Stimulated activated naive CD8-positive, alpha-beta T cell treated with anti-CD3 and anti-CD28 coated beads, Interleukin-15, amount 100 ng/mL, for 72 hours (primary cell): ENCODE results near the gene GZMH.
"Not testable (repeated sequence)": the region's sequence is repeated elsewhere in the genome, so short reads cannot be mapped to it uniquely, and the experiment has no call there.

ENCODE experiments used
- ATAC-seq: fragments of 150-1000 bp; cut with Tn5 transposase; 2 replicates; pipeline ENCODE4 v1.10.0; 2021; ENCODE audit warnings: mild to moderate bottlenecking, moderate library complexity
- DNase-seq, 2 donors: peaks; one replicate each; pipeline ENCODE4 v3.0.0; 2021 to 2022
- H3K27ac Mint-ChIP-seq, 2 donors: one replicate each; pipeline ENCODE4 v1.8.0; 2022; ENCODE audit warnings: mild to moderate bottlenecking in 2 of 2, mixed read lengths in 2 of 2, moderate library complexity in 2 of 2
- H3K27me3 Mint-ChIP-seq: one replicate; pipeline ENCODE4 v1.8.0; 2022; ENCODE audit warnings: mixed read lengths
- H3K4me1 Mint-ChIP-seq: one replicate; pipeline ENCODE4 v1.8.0; 2022; ENCODE audit warnings: mild to moderate bottlenecking, mixed read lengths
- H3K4me3 Mint-ChIP-seq, 2 donors: one replicate each; pipeline ENCODE4 v1.8.0; 2022; ENCODE audit warnings: mild to moderate bottlenecking in 2 of 2, mixed read lengths in 2 of 2, moderate library complexity in 1 of 2
- H3K9me3 Mint-ChIP-seq, 2 donors: one replicate each; pipeline ENCODE4 v1.8.0; 2022; ENCODE audit warnings: mixed read lengths in 2 of 2

GZMH gene

DNA sequence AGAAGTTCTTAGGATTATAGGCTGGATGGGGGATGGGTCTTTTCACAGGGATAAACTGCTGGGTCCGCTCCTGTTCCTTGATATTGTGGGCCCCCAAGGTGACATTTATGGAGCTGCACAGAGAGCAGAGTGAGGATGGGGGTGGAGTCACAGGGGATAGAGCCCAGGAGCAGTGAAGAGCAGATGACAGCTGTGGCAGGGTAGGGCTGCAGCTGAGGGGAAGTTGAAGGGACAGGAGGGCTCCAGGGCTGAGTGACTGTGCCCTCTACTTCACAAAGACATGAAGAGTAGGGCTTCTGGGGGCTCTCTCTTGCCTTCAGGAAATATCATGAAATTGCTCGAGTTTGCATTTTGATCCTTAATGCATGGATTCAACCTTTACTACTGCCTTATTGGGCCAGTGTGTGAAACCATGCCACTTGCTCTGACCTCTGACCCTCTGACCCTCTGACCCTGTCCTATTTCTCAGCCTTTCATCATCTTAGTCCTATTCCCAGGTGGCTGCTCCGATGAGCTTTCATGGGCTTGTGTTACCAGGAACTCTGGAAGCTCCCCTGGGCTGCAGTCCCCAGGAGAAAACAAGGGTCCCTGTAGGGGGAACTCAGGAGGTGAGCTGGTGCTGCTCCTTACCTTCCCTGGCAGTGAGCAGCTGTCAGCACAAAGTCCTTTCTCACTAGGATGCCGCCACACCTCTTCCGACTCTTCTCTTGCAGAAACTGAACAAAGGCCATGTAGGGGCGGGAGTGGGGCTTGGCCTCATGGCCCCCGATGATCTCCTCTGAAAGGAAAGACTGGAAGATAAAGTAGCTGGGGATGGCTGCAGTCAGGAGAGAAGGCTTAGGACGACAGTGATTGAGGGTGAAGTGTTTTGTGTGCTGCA is 1.6 kb downstream of the GZMH start:
- Mint-ChIP-seq H3K27me3 (no peaks in the 10 kb centered on the region), H3K4me1 (peaks cover 68% of the 10 kb centered on the region)
- peak; percentile 36 for ATAC-seq

DNA sequence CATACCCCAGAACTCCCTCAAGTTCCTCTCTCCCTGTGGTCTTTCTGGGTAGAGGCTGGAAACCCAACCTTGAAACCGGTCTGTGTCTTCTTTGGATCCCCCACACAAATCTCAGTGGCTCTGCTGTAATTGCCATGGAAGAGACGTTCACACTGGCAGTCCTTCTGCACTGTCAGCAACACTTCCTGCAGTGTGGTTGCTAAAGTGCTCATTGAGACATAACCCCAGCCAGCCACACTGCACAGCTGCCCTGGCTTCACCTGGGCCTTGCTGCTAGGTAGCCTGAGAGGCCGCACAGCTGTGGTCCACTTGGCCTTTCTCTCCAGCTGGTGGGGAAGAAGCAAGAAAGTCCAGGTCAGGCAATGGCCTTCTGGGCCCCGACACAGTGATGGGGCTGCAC is 2.4 kb downstream of the GZMH start:
- no peaks in the 10 kb centered on the region for H3K27me3 Mint-ChIP-seq
- DNase-seq (no peak), ATAC-seq (peak; percentile 29)
- peaks cover 0 to under 1% of the 10 kb centered on the region in 2 donors for H3K9me3 Mint-ChIP-seq
- peak overlapping the region; percentile 84 to 92 for H3K4me3 Mint-ChIP-seq
- H3K27ac Mint-ChIP-seq: peak overlapping the region in 1 of 2 donors; percentile 84
- peaks cover 60% of the 10 kb centered on the region for H3K4me1 Mint-ChIP-seq

More for the DNA sequence above, 1.6 kb downstream of the GZMH start:
- DNase-seq: no peak
- peaks cover 0 to 8% of the 10 kb centered on the region in 2 donors for H3K9me3 Mint-ChIP-seq
- H3K27ac Mint-ChIP-seq: peak overlapping the region in 1 of 2 donors; percentile 84
- H3K4me3 Mint-ChIP-seq: peak overlapping the region; percentile 84 to 92

DNA sequence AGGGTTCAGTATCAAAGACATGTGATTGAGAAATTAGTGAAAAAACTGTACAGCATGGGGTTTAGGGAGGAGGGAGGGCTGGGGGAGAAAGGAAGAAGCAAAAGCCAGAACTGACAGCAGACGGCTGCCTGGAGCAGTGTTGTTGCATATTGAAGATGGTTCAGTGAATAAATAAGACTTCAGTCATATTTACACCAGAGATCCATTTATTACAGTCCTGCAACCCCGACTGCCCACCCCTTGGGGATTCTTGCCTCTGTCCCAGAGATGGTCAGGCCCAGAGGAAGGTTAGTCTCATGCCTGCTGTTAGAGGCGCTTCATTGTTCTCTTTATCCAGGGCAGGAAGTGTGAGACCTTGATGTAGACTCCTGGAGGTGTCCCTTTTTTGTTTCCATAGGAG is 3.2 kb downstream of the GZMH start:
- peak overlapping the region; percentile 84 to 92 for H3K4me3 Mint-ChIP-seq
- peaks cover 55% of the 10 kb centered on the region for H3K4me1 Mint-ChIP-seq
- DNase-seq: no peak
- no peak for ATAC-seq
- peak overlapping the region in 1 of 2 donors; percentile 95 for H3K27ac Mint-ChIP-seq
- no peaks in the 10 kb centered on the region for H3K9me3 Mint-ChIP-seq
- H3K27me3 Mint-ChIP-seq: no peaks in the 10 kb centered on the region

DNA sequence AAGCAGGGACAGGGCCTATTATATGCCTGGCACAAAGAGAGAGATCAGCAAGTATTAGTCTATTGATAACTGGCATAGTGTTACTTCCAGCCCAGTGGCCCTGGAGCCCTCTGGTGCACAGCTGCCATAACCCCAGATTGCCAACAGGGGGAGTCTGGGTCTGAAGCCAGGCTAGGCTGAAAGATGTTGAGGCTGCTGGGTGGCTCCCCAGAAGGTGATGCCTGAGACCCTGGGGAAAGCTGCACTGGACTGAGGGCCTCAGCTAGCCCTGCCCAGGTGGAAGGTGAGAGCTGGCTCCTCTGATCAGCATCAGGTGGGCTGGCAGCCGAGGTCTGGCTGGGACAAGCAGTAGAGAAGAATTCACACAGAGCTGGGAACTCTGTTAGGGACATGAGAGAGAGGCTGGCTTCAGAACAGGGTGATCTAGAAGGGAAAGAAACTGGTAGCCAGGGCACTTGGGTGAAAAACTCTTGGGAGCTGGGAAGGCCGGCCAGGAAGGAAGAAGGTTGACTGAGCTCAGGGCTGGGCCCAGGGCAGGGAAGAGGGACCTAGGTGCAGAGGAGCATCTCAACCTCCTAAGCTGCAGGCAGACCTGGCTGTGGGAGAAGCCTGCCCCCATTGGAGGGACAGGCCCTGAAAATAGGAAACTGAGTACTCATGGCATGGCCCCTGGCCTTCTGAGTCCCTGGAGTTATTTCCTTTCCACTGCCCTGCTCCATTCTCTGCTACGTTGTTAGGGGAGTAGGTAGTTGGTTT is 3.9 kb downstream of the GZMH start:
- Mint-ChIP-seq H3K4me3 (peak overlapping the region; percentile 84 to 92), H3K27ac (peak overlapping the region; percentile 86 to 95), H3K9me3 (peaks cover 0 to 4% of the 10 kb centered on the region in 2 donors), H3K27me3 (peaks cover 5% of the 10 kb centered on the region), H3K4me1 (peaks cover 54% of the 10 kb centered on the region)
- peak; percentile 75 to 80 for DNase-seq
- peak; percentile 84 for ATAC-seq

DNA sequence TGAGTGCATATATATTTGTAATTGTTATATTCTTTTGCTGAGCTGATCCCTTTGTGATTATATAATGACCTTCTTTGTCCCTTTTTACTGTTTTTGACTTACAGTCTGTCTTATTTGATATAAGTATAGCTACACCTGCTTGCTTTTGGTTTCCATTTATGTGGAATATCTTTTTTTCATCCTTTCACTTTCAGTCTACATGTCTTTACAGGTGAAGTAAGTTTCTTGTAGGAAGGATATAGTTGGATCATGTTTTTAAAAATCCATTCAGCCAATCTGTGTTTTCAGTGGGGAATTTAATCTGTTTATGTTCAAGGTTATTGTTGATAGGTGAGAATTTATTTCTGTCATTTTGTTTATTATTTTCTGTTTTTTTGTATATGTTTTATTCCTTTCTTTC is 12.1 kb downstream of the GZMH start:
- Mint-ChIP-seq H3K4me3 (no peak overlapping the region), H3K27ac (no peak overlapping the region), H3K27me3 (peaks cover 25% of the 10 kb centered on the region), H3K4me1 (peaks cover 9% of the 10 kb centered on the region), H3K9me3 (peaks cover 38 to 64% of the 10 kb centered on the region in 2 donors)
- no peak for DNase-seq
- no peak for ATAC-seq

DNA sequence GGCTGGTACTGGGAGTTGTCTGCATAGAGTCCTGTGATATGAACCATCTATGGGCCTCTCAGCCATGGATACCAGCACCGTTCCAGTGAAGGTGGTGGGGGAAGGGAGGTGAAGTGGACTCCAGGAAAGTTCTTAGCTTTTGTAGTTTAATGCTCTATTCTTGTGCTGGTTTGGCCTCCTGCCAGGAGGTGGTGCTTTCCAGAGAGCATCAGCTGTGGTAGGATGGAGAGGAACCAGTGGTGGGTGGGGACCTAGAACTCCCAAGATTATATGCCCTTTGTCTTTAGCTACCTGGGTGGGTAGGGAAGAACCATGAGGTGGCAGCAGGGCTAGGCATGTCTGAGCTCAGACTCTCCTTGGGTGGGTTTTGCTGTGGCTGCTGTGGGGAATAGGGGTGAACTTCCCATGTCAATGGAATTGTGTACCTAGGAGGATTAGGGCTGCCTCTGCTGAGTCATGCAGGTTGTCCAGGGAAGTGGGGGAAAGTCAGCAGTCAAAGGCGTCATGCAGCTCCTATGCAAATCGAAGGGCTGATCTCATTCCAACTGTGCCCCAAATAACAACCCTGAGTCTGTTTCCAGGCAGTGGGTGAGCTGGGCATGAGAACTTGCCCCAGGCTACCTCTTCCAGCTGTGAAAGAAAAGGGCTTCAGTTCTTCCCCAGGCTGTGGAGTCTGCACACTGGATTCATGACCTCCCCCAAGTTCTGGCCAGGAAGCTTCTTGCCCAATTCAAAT is 14.2 kb downstream of the GZMH start:
- H3K9me3 Mint-ChIP-seq: peaks cover 47 to 68% of the 10 kb centered on the region in 2 donors
- no peak for ATAC-seq
- H3K27me3 Mint-ChIP-seq: peaks cover 29% of the 10 kb centered on the region
- DNase-seq: no peak
- H3K4me3 Mint-ChIP-seq: no peak overlapping the region
- H3K4me1 Mint-ChIP-seq: peaks cover 9% of the 10 kb centered on the region
- H3K27ac Mint-ChIP-seq: no peak overlapping the region

DNA sequence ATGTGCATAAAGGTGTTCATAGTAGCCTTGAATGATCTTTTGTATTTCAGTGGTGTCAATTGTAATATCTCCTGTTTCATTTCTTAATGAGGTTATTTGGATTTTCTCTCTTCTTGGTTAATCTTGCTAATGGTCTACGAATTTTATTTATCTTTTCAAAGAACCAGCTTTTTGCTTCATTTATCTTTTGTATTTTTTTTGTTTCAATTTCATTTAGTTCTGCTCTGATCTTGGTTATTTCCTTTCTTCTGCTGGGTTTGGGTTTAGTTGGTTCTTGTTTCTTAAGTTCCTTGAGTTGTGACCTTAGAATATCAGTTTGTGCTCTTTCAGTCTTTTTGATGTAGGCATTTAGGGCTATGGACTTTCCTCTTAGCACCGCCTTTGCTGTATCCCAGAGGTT is 18.5 kb downstream of the GZMH start:
- H3K27me3 Mint-ChIP-seq: peaks cover 34% of the 10 kb centered on the region
- H3K27ac Mint-ChIP-seq, DNase-seq, H3K4me1 Mint-ChIP-seq, H3K4me3 Mint-ChIP-seq, ATAC-seq: not testable (repeated sequence)
- peaks cover 37 to 60% of the 10 kb centered on the region in 2 donors for H3K9me3 Mint-ChIP-seq

DNA sequence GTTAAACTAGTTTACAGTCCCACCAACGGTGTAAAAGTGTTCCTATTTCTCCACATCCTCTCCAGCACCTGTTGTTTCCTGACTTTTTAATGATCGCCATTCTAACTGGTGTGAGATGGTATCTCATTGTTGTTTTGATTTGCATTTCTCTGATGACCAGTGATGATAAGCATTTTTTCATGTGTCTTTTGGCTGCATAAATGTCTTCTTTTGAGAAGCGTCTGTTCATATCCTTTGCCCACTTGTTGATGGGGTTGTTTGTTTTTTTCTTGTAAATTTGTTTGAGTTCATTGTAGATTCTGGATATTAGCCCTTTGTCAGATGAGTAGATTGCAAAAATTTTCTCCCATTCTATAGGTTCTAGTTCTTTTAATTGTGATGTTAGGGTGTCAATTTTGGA is 25.1 kb downstream of the GZMH start:
- not testable (repeated sequence) for H3K4me1 Mint-ChIP-seq, H3K27ac Mint-ChIP-seq, DNase-seq, H3K4me3 Mint-ChIP-seq, ATAC-seq, H3K27me3 Mint-ChIP-seq
- H3K9me3 Mint-ChIP-seq: peaks cover 23 to 36% of the 10 kb centered on the region in 2 donors

DNA sequence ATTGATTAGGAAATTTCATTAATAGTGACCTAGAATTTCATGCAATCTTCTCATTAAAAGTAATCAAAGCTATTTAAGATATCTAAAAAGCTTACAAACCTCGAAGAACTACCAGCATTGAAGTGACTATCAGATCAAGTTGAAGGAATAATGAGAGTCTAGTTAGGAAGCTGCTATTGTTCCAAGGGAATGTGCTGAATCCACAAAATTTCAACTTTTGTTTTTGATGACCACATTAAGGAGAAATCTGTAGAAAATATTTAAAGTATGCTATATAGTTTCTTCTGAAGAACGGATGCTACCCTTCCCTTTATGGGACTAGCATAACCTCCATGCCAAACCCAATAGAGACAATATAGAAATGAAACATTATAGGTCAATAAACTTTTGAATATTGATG is 30.9 kb downstream of the GZMH start:
- H3K27ac Mint-ChIP-seq: no peak overlapping the region
- ATAC-seq: no peak
- no peaks in the 10 kb centered on the region for H3K27me3 Mint-ChIP-seq
- no peaks in the 10 kb centered on the region for H3K9me3 Mint-ChIP-seq
- no peak overlapping the region for H3K4me3 Mint-ChIP-seq
- H3K4me1 Mint-ChIP-seq: no peaks in the 10 kb centered on the region
- no peak for DNase-seq

DNA sequence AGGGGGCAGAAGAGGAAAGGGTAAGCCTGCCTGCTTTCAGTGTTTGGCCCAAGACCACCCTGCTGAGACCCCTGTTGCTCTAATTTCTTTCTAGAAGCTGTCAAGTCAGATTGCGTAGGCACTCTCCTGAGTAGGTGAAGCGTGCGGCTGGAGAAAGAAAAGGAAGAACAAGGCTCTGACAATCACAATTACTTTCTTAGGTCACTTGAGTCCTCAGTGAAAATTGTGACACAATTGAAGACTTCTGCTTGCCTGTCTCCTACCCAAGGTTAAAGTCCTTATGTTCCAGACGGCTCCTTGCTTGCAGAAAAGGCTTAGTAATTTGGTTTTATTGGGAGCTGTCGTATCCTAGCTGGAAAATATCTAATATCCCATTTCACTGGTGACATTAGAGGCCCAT is 32.7 kb downstream of the GZMH start:
- H3K9me3 Mint-ChIP-seq: no peaks in the 10 kb centered on the region
- H3K4me1 Mint-ChIP-seq: no peaks in the 10 kb centered on the region
- DNase-seq (no peak), ATAC-seq (no peak)
- no peak overlapping the region for H3K4me3 Mint-ChIP-seq
- H3K27ac Mint-ChIP-seq: no peak overlapping the region
- no peaks in the 10 kb centered on the region for H3K27me3 Mint-ChIP-seq

DNA sequence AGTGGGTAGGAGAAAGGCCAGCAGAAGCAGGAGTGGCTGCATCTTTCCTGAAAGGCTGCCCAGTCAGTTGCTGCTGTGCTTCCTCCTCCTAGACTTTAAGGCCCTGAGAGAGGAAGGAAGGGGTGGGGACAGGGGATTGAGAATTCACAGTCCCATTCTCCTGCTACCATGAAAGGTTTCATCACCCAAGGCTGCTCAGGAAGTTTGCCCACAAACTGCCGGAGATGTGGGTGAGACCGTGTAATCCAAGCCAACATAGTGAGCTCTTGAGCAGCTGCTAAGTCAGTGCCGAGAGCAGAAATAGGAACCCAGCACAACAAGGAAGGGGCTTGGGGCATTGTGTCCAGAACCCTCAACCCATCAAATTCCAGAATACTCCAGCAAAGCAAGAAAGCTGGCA is 33.3 kb downstream of the GZMH start, which contains the start of gene CTSG:
TSS of gene CTSG (minus strand) at position 69 of the 400 bp plus-strand sequence. CDS start at position 42, 27 bp downstream.
- DNase-seq (no peak), ATAC-seq (no peak)
- no peaks in the 10 kb centered on the region for H3K27me3 Mint-ChIP-seq
- H3K27ac Mint-ChIP-seq: peak within 1 kb of the TSS in 1 of 2 donors; percentile 67
- H3K9me3 Mint-ChIP-seq: no peaks in the 10 kb centered on the region
- H3K4me3 Mint-ChIP-seq: no peak within 1 kb of the TSS
- H3K4me1 Mint-ChIP-seq: no peaks in the 10 kb centered on the region

DNA sequence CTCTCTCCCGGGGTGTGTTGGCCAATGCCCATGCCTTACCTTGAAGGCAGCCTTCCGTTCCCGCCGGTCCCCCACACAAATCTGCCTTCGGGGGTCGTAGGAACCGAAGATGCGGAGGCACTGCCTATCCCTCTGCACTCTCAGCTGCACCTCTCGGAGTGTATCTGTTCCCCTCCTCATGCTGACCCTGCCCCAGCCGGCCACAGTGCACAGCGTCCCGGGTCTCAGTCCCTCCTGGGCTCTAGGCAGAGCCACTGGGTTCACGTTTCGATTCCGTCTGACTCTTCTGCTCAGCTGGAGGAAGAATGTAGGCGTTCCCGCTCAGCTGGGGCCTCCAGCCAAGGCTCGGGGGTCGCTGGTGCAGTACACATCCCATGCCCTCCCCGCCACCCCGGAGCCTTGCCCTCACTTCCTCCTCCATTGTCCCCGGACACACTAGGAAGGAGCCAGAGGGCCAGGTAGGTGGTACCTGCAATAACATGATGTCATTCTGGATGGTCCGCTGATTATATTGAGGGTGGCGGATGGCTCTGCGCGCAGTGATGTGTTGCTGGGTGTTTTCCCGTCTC is 35.2 kb downstream of the GZMH start:
- no peak for DNase-seq
- no peak for ATAC-seq
- Mint-ChIP-seq H3K27ac (no peak overlapping the region), H3K27me3 (peaks cover 8% of the 10 kb centered on the region), H3K4me1 (no peaks in the 10 kb centered on the region), H3K4me3 (no peak overlapping the region), H3K9me3 (peaks cover 0 to 8% of the 10 kb centered on the region in 2 donors)

DNA sequence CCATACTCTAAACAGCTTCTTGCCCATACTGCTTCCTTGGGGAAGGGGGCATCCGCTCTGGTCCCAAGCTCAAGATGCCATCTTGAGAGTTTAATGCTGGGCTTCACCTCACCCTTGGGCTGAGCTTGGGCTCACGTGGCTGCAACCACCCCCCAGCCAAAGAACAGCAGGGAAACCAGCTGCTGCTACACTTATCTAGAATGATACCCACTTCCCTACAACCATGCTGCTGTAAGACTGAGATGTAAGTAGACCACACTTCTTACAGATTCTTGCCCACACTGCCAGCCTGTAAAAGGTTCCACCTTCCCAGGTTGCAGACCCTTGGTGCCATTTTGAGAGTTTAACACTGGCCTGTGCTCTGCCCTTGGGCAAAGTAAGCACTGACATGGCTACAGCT is 43.2 kb downstream of the GZMH start:
- no peak overlapping the region for H3K4me3 Mint-ChIP-seq
- H3K9me3 Mint-ChIP-seq: peaks cover 47 to 65% of the 10 kb centered on the region in 2 donors
- H3K27ac Mint-ChIP-seq: no peak overlapping the region
- ATAC-seq (no peak), DNase-seq (no peak)
- H3K4me1 Mint-ChIP-seq: no peaks in the 10 kb centered on the region
- peaks cover 8% of the 10 kb centered on the region for H3K27me3 Mint-ChIP-seq

DNA sequence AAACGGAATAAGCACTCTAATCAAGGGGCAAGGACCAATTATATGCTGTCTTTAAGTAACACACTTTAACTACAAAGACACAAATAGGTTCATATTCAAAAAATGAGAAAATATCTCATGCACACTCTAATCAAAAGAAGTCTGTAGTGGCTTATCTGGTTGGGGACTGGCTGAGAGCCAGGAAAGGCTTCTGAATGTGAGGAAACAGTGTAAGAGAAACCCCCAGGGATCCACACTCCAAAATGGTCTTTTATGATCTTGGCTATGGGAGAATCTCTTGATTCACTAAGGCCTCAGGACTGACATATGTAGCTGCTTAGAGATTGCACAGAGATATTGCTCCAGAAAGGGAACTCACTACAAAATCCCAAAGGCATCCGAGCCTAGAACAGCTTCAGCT is 43.7 kb downstream of the GZMH start:
- no peaks in the 10 kb centered on the region for H3K4me1 Mint-ChIP-seq

DNA sequence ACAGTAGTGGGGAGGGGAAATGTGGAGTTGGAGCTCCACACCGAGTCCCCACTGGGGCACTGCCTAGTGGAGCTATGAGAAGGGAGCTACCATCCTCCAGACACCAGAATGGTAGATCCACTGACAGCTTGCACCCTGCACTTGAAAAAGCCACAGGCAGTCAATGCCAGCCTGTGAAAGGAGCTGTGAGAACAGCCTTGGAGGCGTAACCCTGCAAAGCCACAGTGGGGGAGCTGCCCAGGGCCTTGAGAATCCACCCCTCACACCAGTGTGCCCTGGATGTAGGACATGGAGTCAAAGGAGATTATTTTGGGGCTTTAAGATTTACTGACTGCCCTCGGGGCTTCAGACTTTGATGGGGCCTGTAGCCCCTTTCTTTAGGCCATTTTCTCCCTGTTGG is 46.0 kb downstream of the GZMH start:
- H3K27me3 Mint-ChIP-seq: no peaks in the 10 kb centered on the region
- H3K27ac Mint-ChIP-seq: no peak overlapping the region

More for the DNA sequence above, 43.7 kb downstream of the GZMH start:
- Mint-ChIP-seq H3K27ac (no peak overlapping the region), H3K9me3 (peaks cover 47 to 65% of the 10 kb centered on the region in 2 donors), H3K27me3 (peaks cover 8% of the 10 kb centered on the region), H3K4me3 (no peak overlapping the region)
- ATAC-seq: no peak
- no peak for DNase-seq

More for the DNA sequence above, 46.0 kb downstream of the GZMH start:
- Mint-ChIP-seq H3K4me3 (no peak overlapping the region), H3K4me1 (no peaks in the 10 kb centered on the region), H3K9me3 (peaks cover 46 to 54% of the 10 kb centered on the region in 2 donors)
- ATAC-seq (no peak), DNase-seq (no peak)
